NCI-H1092 (cell line): ENCODE measurements around the gene EFCAB9.

ENCODE experiments used
- DNase-seq: peaks from one replicate; lab custom pipeline; 2025; lab: John Stamatoyannopoulos, UW

EFCAB9 gene

DNA sequence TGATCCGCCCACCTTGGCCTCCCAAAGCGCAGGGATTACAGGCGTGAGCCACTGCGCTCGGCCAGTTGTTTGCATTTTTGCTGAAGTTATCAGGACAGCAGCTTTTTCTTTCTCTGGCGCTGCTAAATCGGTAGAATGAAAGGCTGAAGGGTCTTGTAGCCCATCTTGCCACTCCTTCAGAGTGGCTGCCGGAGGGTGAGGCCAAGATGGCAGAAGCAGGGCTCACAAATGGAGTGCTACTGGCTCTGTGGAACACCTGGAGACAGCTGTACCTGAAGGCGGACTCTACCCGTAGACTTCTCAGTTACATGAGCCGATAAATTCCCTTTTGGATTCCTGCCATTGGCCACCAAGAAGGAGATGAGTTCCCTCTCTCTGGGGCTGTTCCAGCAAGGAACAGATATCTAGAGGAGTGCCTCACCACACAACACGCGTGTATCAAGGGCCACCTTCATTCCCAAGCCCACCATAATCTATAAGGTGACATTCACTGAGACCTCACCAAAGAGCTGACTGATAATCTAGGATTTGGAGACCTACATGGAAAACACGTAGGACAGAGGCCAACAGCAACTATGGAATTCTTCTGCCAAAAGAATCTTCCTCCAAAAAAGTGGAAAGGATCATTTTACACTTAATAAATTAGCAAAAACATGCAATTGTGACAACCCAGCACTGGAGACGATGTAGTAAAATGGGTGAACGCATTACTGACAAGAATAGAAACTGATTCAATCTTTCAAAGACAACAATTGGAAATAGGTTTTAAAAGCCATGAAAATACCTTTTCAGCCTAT, 27.7 kb upstream of the EFCAB9 start:
- DNase-seq, result no peak

DNA sequence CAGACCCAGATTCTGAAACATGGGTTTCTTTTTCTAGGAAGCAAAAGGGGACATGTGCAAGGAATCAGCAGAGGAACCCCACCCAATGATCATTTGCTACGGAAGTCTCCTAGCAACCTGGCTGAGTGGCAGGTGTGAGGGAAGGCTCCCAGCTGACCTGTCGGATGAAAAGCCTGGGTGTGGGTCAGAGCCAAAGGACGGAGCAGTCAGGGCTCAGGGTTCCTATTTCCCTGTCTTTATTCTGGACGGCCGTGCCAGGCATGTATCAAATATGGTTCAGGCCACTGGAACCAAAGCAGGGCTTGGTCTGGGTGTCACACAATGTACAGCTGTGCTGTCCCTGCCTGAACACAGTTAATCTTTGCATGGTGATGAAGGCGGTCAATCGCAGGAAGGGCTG, 26.1 kb upstream of the EFCAB9 start:
- DNase-seq, result no peak

DNA sequence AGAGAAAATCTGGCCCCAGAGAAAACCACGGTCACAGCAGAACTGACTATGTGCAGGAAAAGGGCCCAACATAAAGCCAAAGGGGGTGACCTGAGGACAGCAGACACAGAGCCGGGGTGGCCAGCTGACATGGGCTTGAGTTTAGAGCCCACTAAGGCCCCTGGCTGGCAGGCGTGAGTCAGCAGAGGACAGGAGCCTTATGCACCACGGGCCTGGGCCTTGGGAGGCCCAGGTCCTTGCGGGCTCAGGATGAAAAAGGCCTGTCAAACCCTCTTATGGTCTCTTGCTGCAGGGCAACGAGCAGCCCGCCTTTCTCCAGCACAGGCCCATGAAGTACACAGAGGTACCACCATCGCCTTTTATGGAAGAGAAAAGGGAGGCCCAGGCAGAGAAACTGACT, 25.7 kb upstream of the EFCAB9 start:
- no peak for DNase-seq

DNA sequence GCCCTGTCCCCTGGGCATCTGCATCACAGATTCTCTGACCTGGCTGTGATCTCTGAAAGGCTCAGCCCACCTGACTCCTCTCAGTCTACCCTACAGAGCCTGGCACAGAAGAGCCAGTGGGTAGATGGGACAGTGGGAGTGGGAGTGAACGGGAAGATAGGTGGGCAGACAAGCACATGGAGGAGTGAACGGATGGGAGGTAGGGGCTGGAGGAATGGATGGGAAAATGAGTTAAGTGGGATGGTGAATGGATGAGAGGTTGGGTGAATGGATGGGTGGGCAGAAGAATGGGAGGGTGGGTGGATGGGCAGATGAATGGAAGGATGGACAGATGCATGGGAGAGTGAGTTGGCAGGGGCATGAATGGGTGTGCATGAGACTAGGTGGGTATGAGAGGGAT, 24.8 kb upstream of the EFCAB9 start:
- no peak for DNase-seq

DNA sequence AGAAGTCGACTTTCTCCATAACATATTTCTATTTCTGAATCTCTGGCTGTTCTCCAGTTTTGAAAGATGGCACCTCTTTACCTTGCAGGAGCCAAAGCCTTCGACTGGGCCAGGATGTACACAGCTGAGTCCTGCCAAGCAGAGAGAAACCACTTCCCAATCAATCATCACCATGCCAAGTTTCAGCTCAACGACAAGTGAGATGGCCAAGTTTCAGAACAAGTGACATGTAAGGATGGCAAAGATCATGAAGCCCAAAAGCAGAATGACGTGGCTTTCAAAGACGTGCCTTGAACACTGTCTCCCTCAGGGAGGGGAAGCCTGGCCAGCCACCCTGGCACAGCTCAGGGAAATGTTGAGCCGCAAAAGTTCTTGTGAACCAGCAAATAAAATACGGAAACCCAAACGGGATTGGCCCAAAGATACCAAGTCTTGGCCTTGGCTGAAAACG, 23.7 kb upstream of the EFCAB9 start:
- DNase-seq, result no peak

DNA sequence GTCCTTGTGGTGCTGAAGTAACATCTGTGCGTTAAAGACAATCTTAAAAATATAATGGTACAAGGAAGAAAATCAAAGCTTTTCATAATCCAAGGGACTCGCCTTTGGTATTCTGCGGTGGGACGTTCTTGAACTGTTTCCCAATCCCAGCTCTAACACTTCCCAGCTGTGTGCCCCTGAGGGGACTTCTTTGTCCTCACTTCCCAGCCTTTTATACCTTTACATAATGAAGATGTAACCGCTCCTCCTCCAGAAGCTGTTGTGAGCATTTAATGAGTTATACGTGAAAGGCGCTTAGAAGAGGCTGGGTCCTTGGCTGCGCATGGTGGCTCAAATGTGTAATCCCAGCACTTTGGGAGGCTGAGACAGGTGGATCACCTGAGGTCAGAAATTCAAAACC, 22.9 kb upstream of the EFCAB9 start:
- no peak for DNase-seq

DNA sequence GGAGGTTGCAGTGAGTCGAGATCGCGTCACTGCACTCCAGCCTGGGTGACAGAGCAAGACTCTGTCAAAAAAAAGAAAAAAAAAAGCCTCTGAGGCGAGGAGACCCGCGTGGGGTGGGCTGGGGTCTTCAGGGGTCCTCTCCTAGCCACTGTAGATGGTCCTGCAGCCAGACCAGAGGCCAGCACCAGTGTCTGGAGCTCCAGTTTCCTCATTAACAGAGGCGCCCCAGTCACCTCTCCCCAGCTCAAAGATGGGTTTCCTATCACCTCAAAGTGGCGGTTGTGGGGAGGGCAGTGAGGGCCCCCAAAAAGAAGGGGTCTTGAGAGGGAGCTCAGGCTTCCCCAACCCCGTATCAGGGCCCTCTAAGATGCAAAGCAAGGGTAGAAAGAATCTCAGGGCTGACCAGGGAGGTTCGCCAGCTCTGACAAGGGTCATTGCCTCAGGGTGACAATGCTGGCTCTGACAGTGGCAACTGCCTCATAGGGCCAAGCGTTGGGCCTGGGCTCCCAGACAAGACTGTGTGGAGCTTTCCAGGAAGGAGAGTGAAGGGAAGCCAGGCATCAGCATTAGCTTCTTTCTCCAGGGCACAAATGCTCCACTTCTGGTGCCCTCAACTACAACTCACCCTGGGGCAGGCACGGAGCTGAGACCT, 20.9 kb upstream of the EFCAB9 start:
- no peak for DNase-seq

DNA sequence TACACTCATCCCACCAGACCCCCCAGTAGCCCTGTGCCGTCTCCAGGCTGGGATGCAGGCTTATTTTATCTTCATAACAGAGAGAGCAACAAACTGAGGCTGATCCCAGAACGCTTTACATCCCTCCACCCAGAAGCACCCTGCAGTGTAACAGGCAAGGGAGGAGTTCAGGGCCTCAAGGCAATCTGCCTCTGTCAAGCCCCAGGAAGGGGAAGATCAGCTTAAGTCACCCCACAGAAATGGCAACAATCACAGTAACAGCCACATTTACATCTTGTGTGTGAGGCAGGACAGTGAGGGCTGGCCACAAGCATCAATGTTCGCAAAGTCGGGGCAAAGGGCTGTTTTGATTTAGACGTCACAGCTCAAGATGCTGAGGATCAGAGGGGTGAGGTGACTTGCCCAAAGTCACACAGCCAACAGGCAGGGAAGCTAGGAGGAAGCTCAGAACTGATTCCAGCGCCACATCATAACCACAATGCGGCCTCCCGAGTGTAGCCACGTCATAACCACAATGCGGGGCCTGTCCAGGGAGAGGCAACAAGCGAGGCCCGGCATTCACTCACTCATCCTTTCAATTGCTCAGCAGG, 20.3 kb upstream of the EFCAB9 start:
- DNase-seq, result no peak

DNA sequence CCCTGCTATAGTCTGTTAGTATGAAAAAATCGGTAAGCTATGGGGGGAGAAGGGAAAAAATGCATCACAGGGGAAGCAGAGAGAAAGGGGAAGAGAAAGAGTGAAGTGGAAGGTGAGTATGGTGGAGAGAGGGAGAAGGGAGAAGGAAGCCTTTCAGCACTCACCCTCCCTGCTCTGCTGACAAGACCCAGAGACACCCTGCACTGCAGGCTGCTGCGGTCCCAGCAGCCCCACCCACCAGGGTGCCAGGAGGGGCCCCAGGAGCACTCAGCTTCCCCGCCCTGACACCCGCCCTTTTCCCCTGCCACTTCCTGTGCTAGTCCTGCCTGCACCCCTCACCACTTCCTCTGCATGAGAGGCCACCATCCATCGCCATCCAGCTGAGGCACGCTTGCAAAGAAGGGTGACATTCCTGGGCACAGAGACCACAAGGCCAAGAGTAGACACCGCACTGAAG, 18.7 kb upstream of the EFCAB9 start:
- no peak for DNase-seq

DNA sequence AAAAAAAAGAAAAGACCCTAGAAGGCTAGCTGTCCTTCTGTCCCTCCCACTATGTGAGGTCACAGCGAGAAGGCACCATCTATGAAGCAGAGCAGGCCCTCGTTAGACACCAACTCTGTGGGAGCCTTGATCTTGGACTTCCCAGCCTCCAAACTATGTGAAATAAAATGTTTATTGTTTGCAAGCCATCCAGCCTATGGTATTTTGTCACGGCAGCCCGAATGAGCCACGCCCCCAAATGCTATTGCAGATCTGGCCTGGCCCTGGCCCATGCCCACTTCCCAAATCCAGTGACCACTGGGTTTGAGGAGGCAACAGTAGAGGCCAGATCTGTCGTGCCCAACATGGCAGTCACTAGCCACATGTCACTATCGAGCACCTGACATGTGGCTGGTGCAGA, 16.8 kb upstream of the EFCAB9 start:
- no peak for DNase-seq

DNA sequence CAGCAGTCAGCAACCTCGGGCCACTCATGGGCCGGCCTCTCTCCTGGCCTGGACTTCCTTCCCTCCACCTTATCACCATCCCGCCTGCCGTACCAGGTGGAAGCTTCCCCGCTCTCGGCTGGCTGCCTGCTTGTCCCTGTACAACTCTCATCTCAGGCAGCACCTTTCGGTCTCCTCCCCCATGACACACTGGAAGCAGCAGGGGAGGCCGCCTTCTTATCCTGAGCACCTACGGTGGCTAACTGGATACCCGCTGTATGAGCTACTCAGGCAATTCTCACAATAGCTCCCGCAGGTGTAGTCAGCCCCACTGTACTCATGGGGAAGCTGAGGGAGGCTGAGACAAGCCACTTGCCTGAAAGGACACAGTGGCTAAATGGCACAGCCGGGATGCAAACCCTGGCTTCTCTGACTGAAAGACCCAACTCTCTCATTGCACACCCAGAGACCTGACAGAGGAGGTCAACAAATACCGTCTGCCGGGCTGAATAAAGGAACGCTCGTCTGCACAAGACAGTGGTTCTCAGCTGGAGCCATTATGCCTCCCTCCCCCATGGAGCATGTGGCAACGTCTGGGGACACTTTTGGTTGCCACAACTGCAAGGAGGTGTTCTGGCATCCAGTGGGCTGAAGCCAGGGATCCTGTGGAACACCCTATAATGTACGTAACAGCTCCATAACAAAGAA, 15.5 kb upstream of the EFCAB9 start:
- no peak for DNase-seq

DNA sequence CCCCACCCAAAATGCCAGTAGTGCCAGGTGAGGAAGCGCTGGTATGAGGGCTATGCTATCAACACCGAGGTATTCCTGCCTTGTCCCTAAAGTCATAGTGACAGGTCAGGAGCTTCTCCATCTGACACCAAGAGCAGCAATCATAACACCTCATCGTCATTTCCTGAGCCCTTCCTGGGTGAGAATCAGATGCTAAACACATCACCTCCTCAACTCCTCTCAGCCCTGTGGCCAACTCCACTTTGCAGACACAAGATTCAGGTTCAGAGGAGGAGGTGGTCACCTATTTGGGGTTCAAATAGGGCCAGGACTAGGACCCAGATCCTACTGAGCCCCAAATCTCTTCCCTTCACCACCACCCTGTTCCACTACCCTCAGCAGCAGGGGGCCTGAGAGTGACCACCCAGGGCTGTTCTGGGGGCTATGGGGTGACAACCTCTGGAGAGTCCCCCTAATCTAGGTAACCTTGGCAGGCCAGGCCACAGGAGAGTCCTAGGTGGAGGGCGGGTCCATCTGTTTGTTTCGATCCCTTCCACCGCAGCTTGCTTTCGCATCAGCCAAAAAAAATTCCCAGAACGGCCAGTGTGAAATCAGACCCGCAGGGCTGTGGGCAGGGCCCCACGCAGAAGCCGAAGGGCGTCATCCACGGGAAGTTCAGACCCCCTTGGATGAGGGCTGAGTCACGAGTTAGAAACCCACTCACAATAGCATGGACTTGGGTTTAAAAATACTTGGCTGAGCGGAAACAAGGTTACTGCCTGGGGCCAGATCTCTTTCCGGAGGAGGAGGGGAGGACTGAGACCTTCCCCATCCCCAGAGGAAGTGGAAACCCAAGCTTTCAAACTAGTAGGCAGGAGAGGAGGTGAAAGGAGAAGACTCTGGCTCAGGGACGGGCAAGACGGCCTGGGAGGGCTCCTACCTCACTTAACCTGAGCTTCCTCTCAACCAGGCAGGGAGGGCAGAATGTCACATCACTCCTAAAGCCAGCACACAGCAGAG, 14.7 kb upstream of the EFCAB9 start:
- DNase-seq, result no peak

DNA sequence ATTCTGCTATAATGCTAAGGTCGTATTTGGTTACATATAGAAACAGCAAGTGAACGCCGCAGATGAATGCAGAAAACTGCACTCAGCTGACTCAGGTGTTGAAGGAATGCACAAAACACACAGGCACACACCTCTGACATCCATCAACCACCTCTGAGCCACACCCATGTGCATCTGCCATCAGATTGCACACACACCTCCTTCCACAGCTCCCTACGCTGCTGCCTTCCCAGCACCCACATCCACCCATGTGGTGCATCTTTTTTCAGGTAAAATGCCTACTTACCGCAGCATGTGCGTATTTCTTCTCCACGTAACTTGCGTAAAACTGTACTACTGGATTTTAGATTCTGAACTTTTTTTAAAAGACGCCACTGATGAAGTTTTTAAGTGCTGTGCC, 13.0 kb upstream of the EFCAB9 start:
- no peak for DNase-seq

DNA sequence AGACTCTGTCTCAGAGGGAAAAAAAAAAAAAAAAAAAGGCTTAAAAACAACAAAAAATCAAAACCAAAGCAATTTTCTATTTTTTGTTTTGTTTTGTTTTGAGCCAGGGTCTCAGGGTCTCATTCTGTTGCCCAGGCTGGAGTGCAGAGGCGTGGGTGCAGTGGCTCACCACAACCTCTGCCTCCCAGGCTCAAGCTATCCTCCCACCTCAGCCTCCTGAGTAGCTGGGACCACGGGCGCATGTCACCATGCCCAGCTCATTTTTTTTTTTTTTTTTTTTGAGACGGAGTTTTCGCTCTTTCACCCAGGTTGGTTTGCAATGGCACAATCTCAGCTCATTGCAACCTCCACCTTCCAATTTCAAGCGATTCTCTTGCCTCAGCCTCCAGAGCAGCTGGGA, 11.7 kb upstream of the EFCAB9 start:
- DNase-seq, result no peak

DNA sequence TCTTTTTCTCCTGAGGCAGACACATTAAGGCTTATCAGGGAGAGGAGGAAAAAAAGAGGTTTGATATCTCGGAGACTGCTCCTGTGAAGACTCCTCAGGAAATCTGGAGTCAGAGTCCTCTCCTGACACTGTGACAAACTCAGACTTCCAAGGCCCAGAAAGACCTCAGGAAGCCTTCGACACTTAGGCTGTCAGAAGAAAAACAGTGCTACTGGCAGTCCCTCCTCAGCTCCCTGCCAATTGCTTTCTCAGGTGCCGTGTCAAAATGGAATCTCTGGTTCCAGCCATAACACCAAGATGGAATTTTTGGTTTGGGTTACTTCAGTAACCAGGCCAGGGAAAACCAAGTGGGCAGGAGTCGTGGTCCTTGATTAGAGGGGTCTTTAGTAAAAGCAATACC, 10.1 kb upstream of the EFCAB9 start:
- no peak for DNase-seq

DNA sequence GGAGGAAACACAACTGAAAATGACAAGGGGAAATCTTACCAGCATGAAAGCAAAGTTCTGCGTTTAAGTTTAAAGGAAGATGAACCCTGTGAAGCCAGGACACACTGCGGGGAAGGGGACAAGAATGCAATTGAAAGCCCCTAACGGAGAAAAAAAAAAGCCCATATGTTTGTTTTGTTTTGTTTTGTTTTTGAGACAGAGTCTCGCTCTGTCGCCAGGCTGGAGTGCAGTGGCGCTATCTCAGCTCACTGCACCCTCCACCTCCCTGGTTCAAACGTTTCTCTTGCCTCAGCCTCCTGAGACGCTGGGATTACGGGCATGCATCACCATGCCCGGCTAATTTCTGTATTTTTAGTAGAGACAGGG, 8.9 kb upstream of the EFCAB9 start:
- DNase-seq, result no peak

DNA sequence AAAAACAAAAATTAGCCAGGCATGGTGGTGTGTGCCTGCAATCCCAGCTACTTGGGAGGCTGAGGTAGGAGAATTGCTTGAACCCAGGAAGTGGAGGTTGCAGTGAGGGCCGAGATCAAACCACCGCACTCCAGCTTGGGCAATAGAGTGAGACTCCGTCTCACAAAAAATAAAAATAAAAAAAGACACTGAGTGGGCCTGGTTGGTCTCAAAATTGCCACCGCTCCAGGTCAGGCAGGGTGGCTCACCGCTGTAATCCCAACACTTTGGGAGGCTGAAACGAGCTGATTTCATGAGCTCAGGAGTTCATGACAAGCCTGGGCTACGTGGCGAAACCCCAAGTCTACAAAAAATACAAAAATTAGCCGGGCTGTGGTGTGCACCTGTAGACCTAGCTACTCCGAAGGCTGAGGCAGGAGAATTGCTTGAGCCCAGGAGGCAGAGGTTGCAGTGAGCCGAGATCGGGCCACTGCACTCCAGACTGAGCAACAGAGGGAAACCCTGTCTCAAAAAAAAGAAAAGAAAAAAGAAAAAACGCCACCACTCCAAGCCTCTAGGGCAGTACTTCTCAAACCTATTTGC, 7.8 kb upstream of the EFCAB9 start:
- no peak for DNase-seq

DNA sequence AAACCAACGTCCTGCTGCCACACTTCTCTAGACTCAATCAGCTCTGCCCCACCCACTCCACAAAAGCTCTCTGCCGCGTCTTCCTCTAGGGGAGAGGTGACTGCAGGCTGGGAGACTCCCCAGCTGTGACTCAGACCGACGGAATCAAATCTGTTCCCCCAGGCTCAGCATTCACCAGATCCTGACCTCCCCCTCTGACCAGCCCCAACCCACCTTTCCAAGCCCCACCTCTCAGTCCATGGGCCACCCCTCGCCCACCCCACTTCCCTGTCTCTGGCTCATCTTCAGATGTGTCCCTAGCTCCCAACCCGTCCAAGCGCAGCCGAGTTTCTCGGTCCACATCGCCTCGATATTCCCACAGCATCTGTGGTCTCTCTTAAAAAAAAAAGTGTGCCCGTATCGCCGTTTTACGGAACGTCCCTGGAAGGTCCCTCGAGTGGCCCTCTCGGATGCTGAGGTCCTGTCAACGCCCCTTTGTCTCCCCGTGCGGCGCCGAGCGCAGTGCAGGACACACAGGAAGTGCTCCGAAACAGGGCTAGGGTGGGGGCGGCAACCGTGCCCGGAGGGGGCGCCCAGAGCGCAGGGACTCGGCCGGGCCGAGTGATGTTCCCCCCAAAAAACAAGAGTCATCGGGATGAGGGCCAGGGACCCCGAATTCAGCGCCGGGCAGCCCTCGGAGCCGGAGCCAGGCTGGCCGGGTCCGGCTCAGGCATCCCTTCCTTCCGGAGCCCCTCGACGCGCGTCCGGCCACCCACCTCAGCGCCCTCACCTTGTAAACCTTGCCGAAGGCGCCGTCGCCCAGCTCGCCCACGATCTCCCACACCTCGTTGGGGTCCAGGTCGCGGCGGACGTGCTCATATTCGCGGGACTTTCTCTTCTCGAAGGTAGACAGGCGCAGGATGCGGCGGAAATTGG, 6.6 kb upstream of the EFCAB9 start:
- no peak for DNase-seq

DNA sequence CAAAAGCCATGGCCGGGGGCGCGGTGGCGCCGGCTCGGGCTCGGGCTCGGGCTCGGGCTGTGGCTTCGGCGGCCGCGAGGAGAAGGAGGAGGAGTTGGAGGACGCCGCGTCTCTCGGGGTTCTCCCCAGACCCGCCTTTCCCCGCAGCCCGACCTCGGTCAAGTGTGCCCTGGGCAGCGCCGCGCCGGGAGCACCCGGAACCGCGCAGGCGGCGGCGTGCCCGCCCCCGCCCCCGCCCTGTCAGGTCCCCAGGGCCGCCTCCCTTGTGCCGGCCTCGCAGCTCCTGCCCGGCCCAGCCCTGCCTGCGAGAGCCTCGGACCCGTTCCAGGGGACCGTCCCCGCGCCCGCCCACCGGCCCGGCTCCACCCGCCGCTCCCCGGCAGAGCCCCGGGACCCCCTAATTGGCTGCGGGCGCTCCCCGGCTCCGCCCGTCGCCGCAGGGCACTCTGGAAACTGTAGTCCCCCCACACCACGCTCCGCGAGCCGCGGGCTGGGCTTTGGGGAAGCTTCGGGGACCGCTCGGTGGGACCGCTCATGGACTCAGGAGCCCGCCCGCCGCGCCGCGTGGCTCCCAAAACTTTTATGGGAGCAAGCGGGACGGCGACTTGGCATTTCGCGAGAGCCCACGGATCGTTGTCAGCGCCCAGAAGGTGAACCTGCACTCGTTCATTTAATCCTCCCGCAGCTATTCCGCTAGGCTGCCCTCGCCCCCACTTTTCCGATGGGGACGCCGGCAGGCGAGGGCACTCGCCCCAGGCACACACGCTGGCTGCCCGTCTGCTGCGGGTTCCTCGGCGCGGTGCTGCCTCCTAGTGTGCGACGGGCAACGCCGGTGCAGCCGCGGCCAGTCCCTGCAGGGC, 5.7 kb upstream of the EFCAB9 start, which contains the start of gene STK10:
Gene STK10 (minus strand): TSS at position 192 of the 860 bp plus-strand sequence. CDS start 182 bp downstream, at position 10.
- peak; percentile 67 for DNase-seq
